GM18909 (cell line): ENCODE results near the gene WDTC1.
A peak's percentile ranks its signal among the peaks of the same experiment; 100 is the strongest.
"Not testable (repeated sequence)": the region's sequence is repeated elsewhere in the genome, so short reads cannot be mapped to it uniquely, and the experiment has no call there.

Source experiments
- ATAC-seq: cut with Tn5 transposase; IDR thresholded peaks from one replicate; pipeline ENCODE4 v1.9.1; 2021; ENCODE audit warnings: mild to moderate bottlenecking; ENCODE audit not compliant: unreplicated experiment, poor library complexity

WDTC1 gene

DNA sequence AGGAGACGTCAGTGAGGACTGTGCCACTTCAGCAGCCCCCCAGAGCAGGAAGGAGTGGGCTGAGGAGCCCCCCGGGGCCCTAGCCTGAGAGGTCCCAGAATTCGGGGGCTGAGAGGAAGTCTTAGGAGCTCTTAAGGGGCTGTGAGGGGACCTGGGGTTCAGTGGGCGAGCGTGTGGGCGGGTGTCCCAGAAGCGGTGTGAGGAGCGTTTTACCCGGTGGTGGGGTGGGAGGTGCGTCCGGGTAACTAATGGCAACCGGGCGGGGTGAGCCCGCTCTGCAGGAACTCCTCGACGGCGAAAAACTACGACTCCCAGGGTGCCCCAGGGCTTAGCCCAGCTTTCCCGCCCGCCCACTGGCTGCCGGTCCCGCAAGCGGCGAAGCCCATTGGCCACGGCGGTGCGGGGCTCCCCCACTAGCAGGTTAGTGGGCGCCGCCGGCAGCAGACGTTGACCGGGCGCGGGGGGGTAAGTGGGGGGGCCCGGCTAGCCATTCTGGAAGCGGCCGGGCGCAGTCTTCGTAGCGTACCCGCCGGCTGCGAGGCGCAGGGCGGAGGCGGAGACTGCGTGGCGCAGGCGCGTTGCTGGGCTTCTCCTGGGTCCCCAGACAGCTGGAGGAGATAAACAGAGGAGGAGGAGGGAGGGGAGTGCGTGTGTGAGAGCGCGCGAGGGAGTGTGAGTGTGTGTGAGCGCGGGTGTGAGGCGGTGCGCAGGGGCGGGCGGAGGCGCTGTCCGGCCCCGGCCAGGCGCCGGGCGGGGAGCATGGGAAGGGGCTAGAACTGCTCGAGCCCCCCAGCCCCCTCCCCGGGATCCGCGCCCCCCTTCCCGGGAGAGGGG is at the start of gene WDTC1:
Gene WDTC1 (plus strand): TSS at position 584 of the 834 bp plus-strand sequence. CDS start 26,423 bp downstream, outside the sequence.
- peak; percentile 91 for ATAC-seq

- ATAC-seq, result not testable (repeated sequence)
Measured at GRCh38 chr1:27184665-27185064, 49.8 kb upstream of the WDTC1 start.

DNA sequence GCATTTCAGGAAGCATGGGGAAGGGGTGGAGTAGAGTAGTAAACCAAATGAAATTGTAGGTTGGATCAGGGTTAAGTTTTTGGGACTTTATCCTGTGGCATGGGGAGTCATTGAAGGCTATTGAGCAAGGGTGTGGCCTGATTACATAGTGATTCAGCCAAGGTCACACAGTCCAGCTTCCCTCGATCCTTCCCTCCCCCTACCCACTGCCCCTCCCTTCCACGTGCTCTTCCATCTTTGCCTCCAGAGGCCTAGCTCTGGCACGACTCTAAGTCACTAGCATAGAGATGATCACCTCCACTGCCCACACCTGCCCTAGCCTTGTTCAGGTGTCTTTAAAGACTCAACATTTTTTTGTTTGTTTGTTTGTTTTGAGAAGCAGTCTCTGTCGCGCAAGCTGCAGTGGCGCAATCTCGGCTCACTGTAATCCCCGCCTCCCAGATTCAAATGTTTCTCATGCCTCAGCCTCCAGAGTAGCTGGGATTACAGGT is 42.3 kb upstream of the WDTC1 start:
- ATAC-seq, result no peak

- no peak for ATAC-seq
Measured at GRCh38 chr1:27193194-27193593, 41.2 kb upstream of the WDTC1 start.

- no peak for ATAC-seq
Measured at GRCh38 chr1:27201295-27201694, 33.1 kb upstream of the WDTC1 start.

DNA sequence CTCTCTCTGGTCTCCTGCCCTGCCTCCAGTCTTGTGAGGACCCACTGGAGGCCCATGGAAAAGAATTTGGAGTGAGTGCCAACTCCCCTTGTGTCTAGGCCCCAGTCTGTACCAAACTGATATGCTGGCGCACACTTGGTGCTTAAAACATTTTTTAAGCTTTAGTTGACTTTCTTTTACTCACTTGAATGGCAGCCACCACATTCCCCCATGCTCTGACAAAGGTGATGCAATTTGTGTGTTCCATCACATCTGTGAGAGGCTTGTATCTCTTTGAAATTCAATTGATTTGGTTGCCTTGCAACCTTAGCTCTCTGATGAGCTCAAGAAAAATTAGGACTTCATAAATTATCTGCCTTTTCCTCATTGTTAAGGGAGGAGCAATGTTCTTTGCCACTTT is 30.5 kb upstream of the WDTC1 start:
- no peak for ATAC-seq

DNA sequence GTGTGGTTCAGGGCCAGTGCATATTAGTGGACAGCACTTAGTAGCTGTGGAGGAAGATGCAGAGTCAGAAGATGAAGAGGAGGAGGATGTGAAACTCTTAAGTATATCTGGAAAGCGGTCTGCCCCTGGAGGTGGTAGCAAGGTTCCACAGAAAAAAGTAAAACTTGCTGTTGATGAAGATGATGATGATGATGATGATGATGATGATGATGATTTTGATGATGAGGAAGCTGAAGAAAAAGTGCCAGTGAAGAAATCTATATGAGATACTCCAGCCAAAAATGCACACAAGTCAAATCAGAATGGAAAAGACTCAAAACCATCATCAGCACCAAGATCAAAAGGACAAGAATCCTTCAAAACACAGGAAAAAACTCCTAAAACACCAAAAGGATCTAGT is 27.2 kb upstream of the WDTC1 start:
- not testable (repeated sequence) for ATAC-seq

GRCh38 chr1:27208143-27208850 is 26.1 kb upstream of the WDTC1 start:
- ATAC-seq, result not testable (repeated sequence)

DNA sequence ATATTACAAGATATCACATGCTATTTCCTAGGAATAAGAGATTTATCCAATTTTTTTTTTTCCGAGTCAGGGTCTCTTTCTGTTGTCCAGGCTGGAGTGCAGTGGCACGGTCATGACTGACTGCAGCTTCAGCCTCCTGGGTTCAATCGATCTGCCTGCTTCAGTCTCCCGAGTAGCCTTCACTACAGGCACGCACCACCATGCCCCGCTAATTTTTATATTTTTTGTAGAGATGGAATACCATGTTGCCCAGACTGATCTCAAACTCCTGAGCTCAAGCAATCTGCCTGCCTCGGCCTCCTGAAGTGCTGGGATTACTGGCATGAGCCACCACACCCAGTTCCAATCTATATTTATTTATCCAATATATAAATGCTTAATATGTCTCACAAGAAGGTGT is 18.0 kb upstream of the WDTC1 start:
- ATAC-seq, result no peak

DNA sequence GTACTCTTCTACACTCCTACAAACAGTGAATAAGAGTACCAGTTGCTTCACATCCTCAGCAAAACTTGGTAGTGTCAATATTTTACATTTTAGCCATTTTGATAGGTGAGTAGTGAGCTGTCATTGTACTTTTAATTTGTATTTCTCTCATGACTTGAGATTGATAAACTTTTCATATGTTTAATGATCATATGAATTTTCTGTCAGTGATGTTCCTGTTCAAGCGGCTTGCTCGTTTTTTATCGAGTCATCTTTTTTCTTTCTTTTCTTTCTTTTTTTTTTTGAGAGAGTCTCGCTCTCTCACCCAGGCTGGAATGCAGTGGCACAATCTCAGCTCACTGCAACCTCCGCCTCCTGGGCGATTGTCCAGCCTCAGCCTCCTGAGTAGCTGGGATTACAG is 17.0 kb upstream of the WDTC1 start:
- no peak for ATAC-seq

- no peak for ATAC-seq
Measured at GRCh38 chr1:27218736-27219135, 15.7 kb upstream of the WDTC1 start.

GRCh38 chr1:27220096-27220495 is 14.3 kb upstream of the WDTC1 start:
- no peak for ATAC-seq

DNA sequence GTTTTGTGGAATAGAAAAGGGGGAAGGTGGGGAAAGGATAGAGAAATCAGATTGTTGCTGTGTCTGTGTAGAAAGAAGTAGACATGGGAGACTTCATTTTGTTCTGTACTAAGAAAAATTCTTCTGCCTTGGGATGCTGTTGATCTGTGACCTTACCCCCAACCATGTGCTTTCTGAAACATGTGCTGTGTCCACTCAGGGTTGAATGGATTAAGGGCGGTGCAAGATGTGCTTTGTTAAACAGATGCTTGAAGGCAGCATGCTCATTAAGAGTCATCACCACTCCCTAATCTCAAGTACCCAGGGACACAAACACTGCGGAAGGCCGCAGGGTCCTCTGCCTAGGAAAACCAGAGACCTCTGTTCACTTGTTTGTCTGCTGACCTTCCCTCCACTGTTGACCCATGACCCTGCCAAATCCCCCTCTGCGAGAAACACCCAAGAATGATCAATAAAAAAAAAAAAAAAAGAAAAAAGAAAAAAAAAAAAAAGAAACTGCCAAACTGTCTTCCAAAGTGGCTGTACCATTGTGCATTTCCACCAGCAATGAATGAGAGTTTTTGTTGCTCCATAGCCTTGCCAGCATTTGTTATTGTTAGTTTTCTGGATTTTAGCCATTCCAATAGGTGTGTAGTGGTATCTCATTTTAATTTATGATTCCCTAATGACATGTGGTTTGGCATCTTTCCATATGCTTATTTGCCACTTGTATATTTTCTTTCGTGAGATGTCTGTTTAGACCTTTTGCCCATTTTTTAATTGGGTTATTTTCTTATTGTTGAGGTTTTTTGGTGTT is 13.5 kb upstream of the WDTC1 start:
- ATAC-seq, result not testable (repeated sequence)

DNA sequence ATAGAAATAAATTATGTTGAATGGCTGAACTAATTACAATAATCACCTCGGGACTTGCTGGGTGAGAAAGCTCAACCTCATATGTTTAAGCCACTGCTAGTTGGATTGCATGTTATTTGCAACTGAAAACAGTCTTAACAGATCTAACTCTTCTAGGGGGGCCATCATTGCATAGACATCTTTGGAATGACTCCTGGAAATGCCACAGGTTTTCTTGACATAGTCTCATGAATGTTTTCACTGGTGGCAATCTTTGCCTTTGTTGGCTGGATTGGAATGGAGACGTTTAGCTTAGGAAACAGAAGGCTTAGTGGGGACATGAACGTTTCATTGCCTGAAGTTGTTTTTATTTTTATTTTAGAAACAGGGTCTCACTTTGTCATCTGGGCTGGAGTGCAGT is 8.8 kb upstream of the WDTC1 start:
- ATAC-seq, result no peak

- no peak for ATAC-seq
Measured at GRCh38 chr1:27227765-27228164, 6.7 kb upstream of the WDTC1 start.

DNA sequence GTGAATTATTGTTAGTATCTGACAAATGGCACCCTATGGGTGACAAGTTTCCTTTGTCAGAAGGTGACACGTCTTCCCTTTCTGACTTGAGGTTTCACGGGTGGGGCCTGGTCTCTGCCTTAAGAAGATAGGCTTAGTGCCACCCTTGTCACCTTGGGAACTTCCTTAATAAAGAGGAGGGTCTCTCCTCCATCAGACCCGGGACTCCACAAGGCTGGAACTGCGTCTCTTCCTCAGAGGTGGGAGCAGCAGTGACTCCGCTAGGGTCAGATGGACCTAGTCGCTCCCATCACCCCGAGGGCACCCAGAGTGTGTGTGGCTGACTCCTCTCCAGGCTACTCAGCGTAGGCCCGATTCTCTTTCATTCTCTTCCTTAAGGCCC is 774 bp upstream of the WDTC1 start:
- no peak for ATAC-seq

GRCh38 chr1:27235827-27236226 is 1.4 kb downstream of the WDTC1 start:
- ATAC-seq, result no peak

DNA sequence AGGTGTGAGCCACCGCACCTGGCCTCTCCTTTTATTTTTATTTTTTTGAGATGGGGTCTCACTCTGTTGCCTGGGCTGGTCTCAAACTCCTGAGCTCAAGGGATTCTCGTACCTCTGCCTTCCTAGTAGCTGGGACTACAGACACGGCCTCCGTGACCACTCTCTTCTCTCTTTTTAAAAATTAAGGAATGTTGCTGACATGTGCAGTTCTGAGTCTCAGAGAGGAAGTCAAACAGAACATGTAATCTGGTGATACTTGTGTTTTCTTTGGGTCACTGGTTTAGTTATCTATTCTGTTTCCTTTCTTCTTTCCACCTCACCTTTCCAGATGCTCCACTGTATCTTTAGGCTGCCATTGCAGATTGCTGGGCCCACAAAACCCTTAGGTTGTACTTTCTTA is 2.7 kb downstream of the WDTC1 start:
- no peak for ATAC-seq

DNA sequence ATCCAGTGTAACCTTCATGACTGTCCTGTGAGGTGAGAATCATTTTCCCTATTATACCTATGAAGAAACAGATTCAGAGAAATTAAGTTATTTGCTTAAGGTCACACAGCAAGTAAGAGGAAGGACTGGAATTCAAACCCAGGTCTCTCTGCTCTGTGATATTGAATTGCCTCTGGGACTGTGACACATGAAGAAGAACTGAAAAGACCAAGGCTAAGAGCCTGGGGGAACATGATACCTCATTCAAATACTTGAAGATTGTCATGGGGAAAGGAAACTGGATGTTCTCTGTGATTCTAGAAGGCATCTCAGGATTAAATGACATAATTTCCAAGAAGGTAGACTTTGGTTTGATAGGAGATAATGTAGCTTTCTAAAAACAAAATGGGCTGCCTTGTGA is 3.6 kb downstream of the WDTC1 start:
- ATAC-seq, result no peak

DNA sequence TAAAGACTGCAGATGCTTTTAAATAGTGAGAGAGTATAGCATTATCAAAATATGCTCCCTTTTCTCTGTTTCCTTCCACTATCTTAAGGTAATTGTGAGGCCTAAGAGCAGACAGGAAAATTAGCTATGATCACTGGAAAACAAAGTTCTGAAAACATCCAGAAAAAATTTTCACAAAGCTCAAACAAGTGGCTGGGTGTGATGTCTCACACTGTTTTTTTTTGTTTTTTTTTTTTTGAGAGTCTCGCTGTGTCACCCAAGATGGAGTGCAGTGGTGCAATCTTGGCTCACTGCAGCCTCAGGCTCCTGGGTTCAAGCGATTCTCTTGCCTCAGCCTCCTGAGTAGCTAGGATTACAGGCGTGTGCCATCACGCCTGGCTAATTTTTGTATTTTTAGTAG is 7.2 kb downstream of the WDTC1 start:
- ATAC-seq, result no peak

GRCh38 chr1:27243665-27244064 is 9.2 kb downstream of the WDTC1 start:
- ATAC-seq, result not testable (repeated sequence)
